Measurements from ENCODE around the gene LMO7.

Gene LMO7

GRCh38 chr13:75802161-75802560, 166.0 kb downstream of the LMO7 start:
- Histone ChIP-seq H3K27ac (no peak overlapping the region), H3K4me3 (no peak overlapping the region), H3K36me3 (ENCODE audit: insufficient read depth, low read length) (peaks cover 42% of the 10 kb centered on the region), H3K9me3 (ENCODE audit: low read depth, low read length) (no peaks in the 10 kb centered on the region), H3K9ac (ENCODE audit: insufficient read length) (no peak overlapping the region)
- no peak for DNase-seq (ENCODE audit: low read depth, low spot score)
- TF ChIP-seq EZH2 (IDR thresholded peaks at IDR 0.05), result no peak
- TF ChIP-seq POLR2AphosphoS5 (IDR thresholded peaks at IDR 0.05; ENCODE audit: borderline replicate concordance, low read depth, low read length), result no peak
- no peak for TF ChIP-seq FOXP2 (optimal IDR thresholded peaks at IDR 0.05; ENCODE audit: control extremely low read depth, extremely low read length, insufficient read depth)

- Histone ChIP-seq H3K36me3 (ENCODE audit: insufficient read depth, low read length) (peaks cover 34% of the 10 kb centered on the region), H3K27ac (no peak overlapping the region), H3K9me3 (ENCODE audit: low read depth, low read length) (no peaks in the 10 kb centered on the region), H3K9ac (ENCODE audit: insufficient read length) (no peak overlapping the region), H3K4me3 (no peak overlapping the region)
- TF ChIP-seq FOXP2 (optimal IDR thresholded peaks at IDR 0.05; ENCODE audit: control extremely low read depth, extremely low read length, insufficient read depth) (no peak), EZH2 (IDR thresholded peaks at IDR 0.05) (no peak), POLR2AphosphoS5 (IDR thresholded peaks at IDR 0.05; ENCODE audit: borderline replicate concordance, low read depth, low read length) (no peak)
- no peak for DNase-seq (ENCODE audit: low read depth, low spot score)
Measured at GRCh38 chr13:75803164-75803611, 167.1 kb downstream of the LMO7 start.

- TF ChIP-seq FOXP2 (optimal IDR thresholded peaks at IDR 0.05; ENCODE audit: control extremely low read depth, extremely low read length, insufficient read depth) (no peak), EZH2 (IDR thresholded peaks at IDR 0.05) (no peak), POLR2AphosphoS5 (IDR thresholded peaks at IDR 0.05; ENCODE audit: borderline replicate concordance, low read depth, low read length) (no peak)
- DNase-seq (ENCODE audit: low read depth, low spot score), result no peak
- Histone ChIP-seq H3K9me3 (ENCODE audit: low read depth, low read length) (no peaks in the 10 kb centered on the region), H3K36me3 (ENCODE audit: insufficient read depth, low read length) (peaks cover 27% of the 10 kb centered on the region), H3K9ac (ENCODE audit: insufficient read length) (no peak overlapping the region), H3K4me3 (no peak overlapping the region), H3K27ac (no peak overlapping the region)
Measured at GRCh38 chr13:75804054-75804453, 167.9 kb downstream of the LMO7 start.

- H3K27ac ChIP-seq, result no peak overlapping the region
- H3K4me3 ChIP-seq, result no peak overlapping the region
- no peak for TF ChIP-seq FOXP2 (optimal IDR thresholded peaks at IDR 0.05; ENCODE audit: control extremely low read depth, extremely low read length, insufficient read depth)
- TF ChIP-seq POLR2AphosphoS5 (IDR thresholded peaks at IDR 0.05; ENCODE audit: borderline replicate concordance, low read depth, low read length), result no peak
- no peak for TF ChIP-seq EZH2 (IDR thresholded peaks at IDR 0.05)
- no peak overlapping the region for H3K9ac ChIP-seq (ENCODE audit: insufficient read length)
- no peak for DNase-seq (ENCODE audit: low read depth, low spot score)
- H3K9me3 ChIP-seq (ENCODE audit: low read depth, low read length), result no peaks in the 10 kb centered on the region
- peaks cover 27% of the 10 kb centered on the region for H3K36me3 ChIP-seq (ENCODE audit: insufficient read depth, low read length)
Measured at GRCh38 chr13:75804605-75805004, 168.5 kb downstream of the LMO7 start.

- H3K27ac ChIP-seq, result no peak overlapping the region
- H3K9me3 ChIP-seq (ENCODE audit: low read depth, low read length), result no peaks in the 10 kb centered on the region
- no peak overlapping the region for H3K4me3 ChIP-seq
- peaks cover 21% of the 10 kb centered on the region; the same call in 1 of the 2 replicates for H3K36me3 ChIP-seq (ENCODE audit: insufficient read depth, low read length)
- no peak for DNase-seq (ENCODE audit: low read depth, low spot score)
- H3K9ac ChIP-seq (ENCODE audit: insufficient read length), result no peak overlapping the region
- TF ChIP-seq EZH2 (IDR thresholded peaks at IDR 0.05) (no peak), POLR2AphosphoS5 (IDR thresholded peaks at IDR 0.05; ENCODE audit: borderline replicate concordance, low read depth, low read length) (no peak), FOXP2 (optimal IDR thresholded peaks at IDR 0.05; ENCODE audit: control extremely low read depth, extremely low read length, insufficient read depth) (no peak)
Measured at GRCh38 chr13:75806117-75806516, 170.0 kb downstream of the LMO7 start.

GRCh38 chr13:75811361-75811760, 175.2 kb downstream of the LMO7 start:
- DNase-seq (ENCODE audit: low read depth, low spot score), result no peak
- Histone ChIP-seq H3K9ac (ENCODE audit: insufficient read length) (no peak overlapping the region), H3K9me3 (ENCODE audit: low read depth, low read length) (no peaks in the 10 kb centered on the region), H3K27ac (no peak overlapping the region), H3K36me3 (ENCODE audit: insufficient read depth, low read length) (peaks cover 2% of the 10 kb centered on the region; the same call in 1 of the 2 replicates), H3K4me3 (no peak overlapping the region)
- TF ChIP-seq FOXP2 (optimal IDR thresholded peaks at IDR 0.05; ENCODE audit: control extremely low read depth, extremely low read length, insufficient read depth) (no peak), EZH2 (IDR thresholded peaks at IDR 0.05) (no peak), POLR2AphosphoS5 (IDR thresholded peaks at IDR 0.05; ENCODE audit: borderline replicate concordance, low read depth, low read length) (no peak)

GRCh38 chr13:75811841-75812240, 175.7 kb downstream of the LMO7 start:
- H3K9me3 ChIP-seq (ENCODE audit: low read depth, low read length), result no peaks in the 10 kb centered on the region
- H3K9ac ChIP-seq (ENCODE audit: insufficient read length), result no peak overlapping the region
- H3K27ac ChIP-seq, result no peak overlapping the region
- DNase-seq (ENCODE audit: low read depth, low spot score), result no peak
- no peaks in the 10 kb centered on the region for H3K36me3 ChIP-seq (ENCODE audit: insufficient read depth, low read length)
- TF ChIP-seq EZH2 (IDR thresholded peaks at IDR 0.05), result no peak
- H3K4me3 ChIP-seq, result no peak overlapping the region

GRCh38 chr13:75812751-75813181, 176.6 kb downstream of the LMO7 start:
- TF ChIP-seq FOXP2 (optimal IDR thresholded peaks at IDR 0.05; ENCODE audit: control extremely low read depth, extremely low read length, insufficient read depth) (no peak), EZH2 (IDR thresholded peaks at IDR 0.05) (no peak), POLR2AphosphoS5 (IDR thresholded peaks at IDR 0.05; ENCODE audit: borderline replicate concordance, low read depth, low read length) (no peak)
- Histone ChIP-seq H3K27ac (no peak overlapping the region), H3K9ac (ENCODE audit: insufficient read length) (no peak overlapping the region), H3K4me3 (no peak overlapping the region), H3K36me3 (ENCODE audit: insufficient read depth, low read length) (no peaks in the 10 kb centered on the region), H3K9me3 (ENCODE audit: low read depth, low read length) (no peaks in the 10 kb centered on the region)
- no peak for DNase-seq (ENCODE audit: low read depth, low spot score)

GRCh38 chr13:75813323-75813722, 177.2 kb downstream of the LMO7 start:
- no peaks in the 10 kb centered on the region for H3K9me3 ChIP-seq (ENCODE audit: low read depth, low read length)
- H3K27ac ChIP-seq, result no peak overlapping the region
- H3K4me3 ChIP-seq, result no peak overlapping the region
- DNase-seq (ENCODE audit: low read depth, low spot score), result no peak
- TF ChIP-seq FOXP2 (optimal IDR thresholded peaks at IDR 0.05; ENCODE audit: control extremely low read depth, extremely low read length, insufficient read depth), result no peak
- TF ChIP-seq POLR2AphosphoS5 (IDR thresholded peaks at IDR 0.05; ENCODE audit: borderline replicate concordance, low read depth, low read length), result no peak
- TF ChIP-seq EZH2 (IDR thresholded peaks at IDR 0.05), result no peak
- no peak overlapping the region for H3K9ac ChIP-seq (ENCODE audit: insufficient read length)
- no peaks in the 10 kb centered on the region for H3K36me3 ChIP-seq (ENCODE audit: insufficient read depth, low read length)

All from SK-N-MC (cell line).